ENCODE measurements around the gene MTHFD2L.
"Not testable (repeated sequence)": the region's sequence is repeated elsewhere in the genome, so short reads cannot be mapped to it uniquely, and the experiment has no call there.

MTHFD2L gene

DNA sequence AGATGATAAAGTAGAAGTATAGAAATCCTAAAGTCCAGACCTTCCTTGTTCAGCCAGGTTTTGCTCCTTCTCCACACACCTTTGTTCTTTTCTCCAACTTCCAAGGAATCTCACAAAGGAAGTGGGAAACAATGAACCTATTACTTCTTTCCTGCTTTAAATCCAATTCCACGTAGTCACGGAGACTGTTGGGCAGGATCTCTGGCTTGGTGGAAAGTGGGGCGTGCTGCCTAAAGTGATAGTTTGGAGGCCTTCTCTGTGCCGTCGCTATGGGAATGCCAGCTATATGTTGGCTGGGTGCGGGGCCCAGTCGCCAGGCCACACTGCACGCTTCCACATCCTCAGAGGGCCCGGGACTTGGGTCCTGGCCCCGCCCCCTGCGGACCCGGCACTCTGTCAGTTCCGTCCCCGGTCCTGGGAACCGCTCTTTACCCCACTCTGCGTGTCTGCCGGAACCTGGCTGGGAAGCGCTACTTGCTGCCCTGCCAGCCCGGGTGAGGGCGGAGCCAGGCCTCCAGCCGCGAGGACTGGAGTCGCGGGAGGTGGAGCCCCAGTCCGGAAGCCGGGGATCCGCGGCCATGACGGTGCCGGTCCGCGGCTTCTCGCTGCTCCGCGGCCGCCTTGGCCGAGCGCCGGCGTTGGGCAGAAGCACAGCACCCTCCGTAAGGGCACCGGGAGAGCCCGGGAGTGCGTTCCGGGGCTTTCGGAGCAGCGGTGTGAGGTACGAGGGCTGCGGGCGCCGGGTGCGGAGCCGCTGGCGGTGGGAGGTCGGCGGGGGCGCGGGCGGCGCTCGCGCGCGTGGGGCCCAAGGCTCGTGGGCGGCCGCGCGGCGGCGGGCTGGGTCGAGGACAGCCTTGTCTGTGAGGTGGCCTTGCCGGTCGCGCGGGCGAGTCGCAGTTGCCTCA is at the start of gene MTHFD2L:
MTHFD2L (plus strand) TSS at position 558 of the 905 bp plus-strand sequence; CDS start at position 579, 21 bp downstream.
- peak; percentile 69 to 86 for DNase-seq (ENCODE audit: low read depth in 2 of 2)

DNA sequence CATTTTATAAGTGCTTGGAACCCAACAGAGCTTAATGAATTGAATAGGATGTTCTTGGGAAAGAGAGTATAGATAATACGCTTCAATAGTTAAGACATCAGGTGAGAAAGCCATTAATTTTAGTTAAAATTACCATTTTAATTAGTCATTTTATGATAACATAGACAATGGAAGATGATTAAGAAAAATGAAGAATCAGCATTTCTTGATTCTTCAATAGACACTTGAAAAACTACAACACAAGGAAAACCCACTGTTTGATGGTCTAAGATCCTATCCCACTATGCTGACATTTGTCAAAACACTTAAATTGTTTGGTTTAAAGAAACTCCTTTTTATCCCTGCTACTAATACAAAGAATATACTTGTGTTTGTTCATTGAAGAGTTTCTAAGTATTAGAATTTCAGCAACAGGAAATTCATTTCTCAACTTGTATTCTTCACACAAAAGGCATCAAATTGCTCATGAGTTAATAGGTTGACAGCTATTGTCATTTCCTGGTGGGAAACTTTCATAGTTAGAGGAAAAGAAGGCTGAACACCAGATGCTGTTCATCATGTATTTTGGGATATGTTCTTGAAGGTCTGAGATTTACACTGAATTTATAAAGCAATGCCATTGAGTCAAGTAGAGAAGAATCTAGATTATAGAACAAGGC is 49.3 kb upstream of the MTHFD2L start:
- DNase-seq (ENCODE audit: low read depth in 2 of 2) = no peak

DNA sequence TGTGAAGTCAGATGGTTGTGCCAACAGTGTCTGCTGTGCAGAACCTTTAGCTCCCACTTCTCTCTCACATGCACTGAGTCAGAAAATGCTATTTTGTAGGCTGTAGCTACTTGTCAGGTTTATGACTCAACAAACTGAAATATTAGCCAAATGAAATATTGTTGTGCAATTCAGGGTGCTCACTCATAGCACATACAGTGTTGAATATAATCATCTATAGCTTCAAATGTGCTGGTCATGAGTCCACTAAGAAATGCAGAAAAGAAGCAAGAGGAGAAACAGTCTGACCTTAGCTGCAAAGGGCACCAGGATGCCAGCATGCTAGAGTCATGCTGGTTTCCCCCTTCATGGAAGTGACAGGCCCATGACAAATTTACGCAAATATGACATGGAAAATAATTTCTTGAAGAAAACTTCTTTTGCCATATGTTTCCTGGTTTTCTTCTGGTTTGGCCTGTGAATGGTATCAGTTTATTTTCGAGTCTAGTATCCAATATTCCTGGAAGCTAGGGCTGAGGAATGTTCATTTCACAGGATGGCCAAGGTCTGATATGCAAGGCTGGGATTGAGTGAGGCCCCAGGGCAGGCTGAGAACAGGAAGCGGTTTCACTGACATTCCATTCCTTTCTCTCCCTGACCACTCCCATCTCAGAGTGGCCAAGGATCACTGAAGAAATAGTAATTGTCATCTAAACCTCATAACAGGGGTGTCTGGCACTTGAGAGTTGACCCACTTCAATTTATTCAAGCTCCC is 48.6 kb upstream of the MTHFD2L start:
- DNase-seq (ENCODE audit: low read depth in 2 of 2) = no peak

GRCh38 chr4:74109870-74110605 is 47.9 kb upstream of the MTHFD2L start:
- no peak for DNase-seq (ENCODE audit: low read depth in 2 of 2)

- no peak for DNase-seq (ENCODE audit: low read depth in 2 of 2)
Measured at GRCh38 chr4:74110670-74111069, 47.2 kb upstream of the MTHFD2L start.

DNA sequence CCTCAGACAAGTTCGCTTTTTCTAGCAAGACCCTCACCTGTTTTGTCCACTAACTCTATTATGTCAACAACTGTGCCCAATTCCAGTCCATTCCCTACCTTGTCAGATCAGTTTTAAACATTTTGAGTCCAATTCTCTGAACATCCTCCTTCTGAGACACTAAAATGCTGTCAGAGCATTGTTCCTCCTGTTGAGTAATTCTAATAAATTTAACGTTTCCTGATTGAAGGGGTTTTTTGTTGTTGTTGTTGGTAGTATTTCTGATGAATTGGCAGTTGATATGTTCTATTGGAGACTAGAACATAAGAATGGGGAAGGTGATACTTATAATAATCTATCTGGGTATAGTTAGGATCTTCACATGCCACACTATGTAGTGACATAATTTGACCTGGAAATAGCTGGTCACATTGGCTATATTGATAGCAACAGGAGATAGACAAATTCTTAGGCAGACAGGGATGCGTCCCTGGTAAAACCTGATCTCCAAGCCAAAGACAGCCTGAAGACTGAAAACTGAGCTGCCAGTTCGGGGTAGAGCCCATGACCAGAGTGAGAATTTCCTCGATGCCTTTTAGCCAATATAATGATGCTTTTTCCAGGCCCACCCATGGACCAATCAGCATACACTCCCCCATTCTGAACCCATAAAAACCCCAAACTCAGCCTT is 46.5 kb upstream of the MTHFD2L start:
- no peak for DNase-seq (ENCODE audit: low read depth in 2 of 2)

DNA sequence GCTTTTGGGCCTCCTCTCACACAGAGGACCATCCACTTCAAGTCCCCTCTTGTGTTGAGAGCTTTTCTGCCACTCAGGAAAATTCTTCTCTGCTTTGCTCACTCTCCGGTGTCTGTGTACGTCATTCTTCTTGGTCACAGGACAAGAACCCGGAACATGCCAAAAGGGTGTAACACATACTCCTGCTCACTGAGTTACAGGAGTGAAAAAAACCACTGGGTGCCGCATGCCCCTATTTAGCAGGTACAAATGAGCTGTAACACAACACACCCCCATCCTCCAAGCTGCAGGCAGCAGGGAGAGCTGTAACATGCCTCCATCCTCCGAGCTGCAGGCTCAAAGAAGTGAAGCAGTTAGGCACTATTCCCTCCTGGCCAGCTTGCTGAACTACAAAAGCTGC is 45.9 kb upstream of the MTHFD2L start:
- DNase-seq (ENCODE audit: low read depth in 2 of 2) = no peak

GRCh38 chr4:74112399-74113105 is 45.4 kb upstream of the MTHFD2L start:
- no peak for DNase-seq (ENCODE audit: low read depth in 2 of 2)

- DNase-seq (ENCODE audit: low read depth in 2 of 2) = no peak
Measured at GRCh38 chr4:74114234-74114633, 43.7 kb upstream of the MTHFD2L start.

DNA sequence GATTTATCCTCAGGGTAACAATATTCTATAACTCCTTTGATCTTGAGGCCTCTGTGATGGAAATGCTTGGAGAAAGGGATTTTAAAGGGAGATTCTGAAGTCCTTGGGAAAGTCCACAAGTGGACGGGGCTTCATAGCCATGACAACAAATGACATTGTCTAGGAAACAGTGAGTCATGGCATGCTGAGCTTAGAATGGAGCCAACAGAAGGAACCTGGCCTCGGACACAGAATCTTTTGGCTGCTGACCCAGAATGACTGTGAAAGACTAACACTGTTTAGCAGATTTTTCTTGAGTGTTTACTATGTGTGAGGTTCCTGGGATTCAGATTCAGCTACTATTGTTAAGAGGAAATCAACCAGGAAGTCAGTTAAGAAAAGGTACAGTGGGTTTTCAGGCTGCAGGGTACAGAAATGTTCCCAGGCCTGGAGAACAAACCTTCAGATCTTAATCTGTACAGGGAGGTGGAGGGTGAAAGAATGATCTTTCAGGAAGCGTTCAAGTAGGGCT is 40.8 kb upstream of the MTHFD2L start:
- DNase-seq (ENCODE audit: low read depth in 2 of 2) = no peak

DNA sequence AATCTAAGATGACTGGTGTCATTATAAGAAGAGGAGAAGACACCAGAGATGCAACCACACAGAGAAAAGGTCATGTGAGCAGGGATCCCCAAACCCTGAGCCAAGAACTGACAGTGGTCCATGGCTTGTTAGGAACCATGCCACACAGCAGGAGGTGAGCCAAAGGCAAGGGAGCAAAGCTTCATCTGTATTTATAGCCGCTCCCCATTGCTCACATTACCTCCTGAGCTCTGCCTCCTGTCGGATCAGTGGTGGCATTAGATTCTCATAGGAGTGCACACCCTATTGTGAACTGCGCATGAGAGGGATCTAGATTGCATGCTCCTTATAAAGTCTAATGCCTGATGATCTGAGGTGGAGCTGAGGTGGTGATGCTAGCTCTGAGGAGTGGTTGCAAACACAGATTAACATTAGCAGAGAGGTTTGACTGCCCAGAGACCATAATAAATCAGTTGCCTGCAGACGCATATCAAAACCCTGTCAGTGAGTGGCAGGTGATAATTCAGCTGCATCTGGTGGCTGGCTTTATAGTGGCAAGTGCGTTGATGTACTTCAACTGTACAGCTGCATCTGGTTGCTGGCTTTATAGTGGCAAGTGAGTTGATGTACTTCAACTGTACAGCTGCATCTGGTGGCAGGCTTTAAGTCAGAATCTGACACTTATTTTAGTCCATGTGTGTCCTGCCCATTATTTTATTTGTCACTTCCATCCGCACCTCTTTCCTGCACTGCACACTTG is 39.1 kb upstream of the MTHFD2L start:
- no peak for DNase-seq (ENCODE audit: low read depth in 2 of 2)

- no peak for DNase-seq (ENCODE audit: low read depth in 2 of 2)
Measured at GRCh38 chr4:74120086-74120485, 37.8 kb upstream of the MTHFD2L start.

- no peak for DNase-seq (ENCODE audit: low read depth in 2 of 2)
Measured at GRCh38 chr4:74121643-74122579, 36.0 kb upstream of the MTHFD2L start.

DNA sequence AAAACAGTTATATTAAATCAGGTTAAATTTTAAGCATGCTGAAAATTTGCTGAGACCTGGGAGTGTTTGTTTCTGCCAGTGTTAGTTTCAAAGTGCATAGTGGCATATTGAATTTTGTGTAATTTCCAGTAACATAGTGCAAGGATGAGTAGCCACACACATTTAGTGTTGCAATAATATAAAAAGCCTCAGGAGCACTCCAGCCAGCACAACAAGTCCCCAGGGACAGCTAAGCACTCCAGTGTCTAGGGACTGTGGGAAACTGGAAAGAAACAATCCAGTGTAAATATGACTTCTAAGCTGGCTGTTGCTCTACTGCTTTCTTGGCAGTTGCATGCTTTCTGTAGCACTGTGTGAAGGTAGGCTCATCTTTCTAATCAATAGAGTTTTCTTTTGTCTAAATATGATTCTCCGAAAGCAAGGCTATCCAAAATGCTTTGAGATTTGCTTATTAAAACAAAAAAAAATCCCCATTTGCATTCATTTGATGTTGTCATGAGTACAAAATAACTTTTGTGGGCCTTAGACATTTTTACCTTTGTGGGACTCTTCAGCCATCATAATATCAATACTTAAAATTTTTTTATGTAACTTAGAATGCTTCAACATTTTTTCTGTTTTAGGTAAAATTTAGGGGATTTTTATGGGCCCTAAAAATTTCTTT is 34.7 kb upstream of the MTHFD2L start:
- no peak for DNase-seq (ENCODE audit: low read depth in 2 of 2)

DNA sequence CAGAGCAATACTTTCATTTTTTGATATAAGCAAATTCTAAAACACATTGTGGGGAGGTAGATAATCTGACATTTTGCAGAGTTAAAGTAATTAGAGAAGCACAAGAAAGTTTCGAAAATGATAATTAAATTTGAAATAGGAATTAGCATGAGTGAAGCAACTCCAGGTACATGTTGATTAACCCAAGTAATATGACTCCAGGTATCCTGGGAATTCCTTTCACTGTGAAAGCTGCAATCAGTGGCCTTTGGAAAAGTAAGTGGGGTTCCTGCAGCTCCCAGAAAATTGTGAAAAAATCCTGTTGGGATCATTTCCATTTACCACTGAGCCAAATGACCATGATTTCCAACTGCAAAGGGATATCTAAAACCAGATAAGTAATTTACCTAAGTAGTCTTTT is 32.9 kb upstream of the MTHFD2L start:
- DNase-seq (ENCODE audit: low read depth in 2 of 2) = no peak

GRCh38 chr4:74127745-74128144 is 30.2 kb upstream of the MTHFD2L start:
- no peak for DNase-seq (ENCODE audit: low read depth in 2 of 2)

DNA sequence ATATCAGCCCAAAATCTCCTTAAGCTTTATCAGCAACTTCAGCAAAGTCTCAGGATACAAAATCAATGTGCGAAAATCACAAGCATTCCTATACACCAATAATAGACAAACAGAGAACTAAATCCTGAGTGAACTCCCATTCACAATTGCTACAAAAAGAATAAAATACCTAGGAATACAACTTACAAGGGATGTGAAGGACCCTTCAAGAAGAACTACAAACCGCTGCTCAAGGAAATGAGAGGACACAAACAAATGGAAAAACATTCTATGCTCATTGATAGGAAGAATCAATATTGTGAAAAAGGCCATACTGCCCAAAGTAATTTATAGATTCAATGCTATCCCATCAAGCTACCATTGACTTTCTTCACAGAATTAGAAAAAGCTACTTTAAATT is 27.1 kb upstream of the MTHFD2L start:
- not testable (repeated sequence) for DNase-seq (ENCODE audit: low read depth in 2 of 2)

GRCh38 chr4:74132188-74132587 is 25.7 kb upstream of the MTHFD2L start:
- not testable (repeated sequence) for DNase-seq (ENCODE audit: low read depth in 2 of 2)
